Upper lobe of left lung (tissue), 4 donors: ENCODE results near the gene CCDC14.

ENCODE experiments used
- EP300 ChIP-seq, 4 donors: sonication (generic); formaldehyde crosslinking; IDR thresholded peaks; one replicate each; pipeline ENCODE4 v1.5.1; 2017; ENCODE audit warnings: antibody characterized with exemption in 4 of 4, control low read depth in 2 of 4
- TF ChIP-seq, protein P1 (sequence below), 6 experiments: fragments of 450-650 bp in 4 of 6; fragments of 200-600 bp in 2 of 6; sonication (generic) in 2 of 6; IDR thresholded peaks; one replicate each; pipeline ENCODE4 v1.5.1; 2016 to 2019; ENCODE audit warnings: antibody characterized with exemption in 6 of 6

DNA sequence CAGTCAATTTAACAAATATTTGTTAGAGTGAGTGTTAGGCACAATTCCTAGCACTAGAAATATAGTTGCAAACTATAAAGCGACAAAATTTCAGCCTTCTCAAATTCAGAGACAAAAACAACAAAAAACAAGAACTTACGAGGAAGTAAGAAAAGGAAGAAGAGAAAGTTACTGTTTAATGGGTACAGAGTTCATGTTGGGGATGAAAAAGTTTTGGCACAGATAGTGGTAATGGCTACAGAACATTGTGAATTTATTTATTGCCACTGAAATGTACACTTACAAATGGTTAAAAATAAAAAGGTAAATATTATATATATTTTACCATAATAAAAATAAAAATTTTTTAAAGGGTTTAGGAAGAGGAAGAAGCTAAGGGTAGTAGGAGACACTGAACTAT, 21.3 kb downstream of the CCDC14 start:
- TF ChIP-seq EP300 (IDR thresholded peaks at IDR 0.05): no peak
- TF ChIP-seq, protein P1, sequence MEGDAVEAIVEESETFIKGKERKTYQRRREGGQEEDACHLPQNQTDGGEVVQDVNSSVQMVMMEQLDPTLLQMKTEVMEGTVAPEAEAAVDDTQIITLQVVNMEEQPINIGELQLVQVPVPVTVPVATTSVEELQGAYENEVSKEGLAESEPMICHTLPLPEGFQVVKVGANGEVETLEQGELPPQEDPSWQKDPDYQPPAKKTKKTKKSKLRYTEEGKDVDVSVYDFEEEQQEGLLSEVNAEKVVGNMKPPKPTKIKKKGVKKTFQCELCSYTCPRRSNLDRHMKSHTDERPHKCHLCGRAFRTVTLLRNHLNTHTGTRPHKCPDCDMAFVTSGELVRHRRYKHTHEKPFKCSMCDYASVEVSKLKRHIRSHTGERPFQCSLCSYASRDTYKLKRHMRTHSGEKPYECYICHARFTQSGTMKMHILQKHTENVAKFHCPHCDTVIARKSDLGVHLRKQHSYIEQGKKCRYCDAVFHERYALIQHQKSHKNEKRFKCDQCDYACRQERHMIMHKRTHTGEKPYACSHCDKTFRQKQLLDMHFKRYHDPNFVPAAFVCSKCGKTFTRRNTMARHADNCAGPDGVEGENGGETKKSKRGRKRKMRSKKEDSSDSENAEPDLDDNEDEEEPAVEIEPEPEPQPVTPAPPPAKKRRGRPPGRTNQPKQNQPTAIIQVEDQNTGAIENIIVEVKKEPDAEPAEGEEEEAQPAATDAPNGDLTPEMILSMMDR (IDR thresholded peaks at IDR 0.05): no peak
